PC-3 (cell line): ENCODE measurements around the gene ADRA2B. TPM values are rescaled to one million over a fixed set of nuclear protein-coding genes. Genes with fewer than 3 reads are reported as not detected.

Experiments
- ATAC-seq: fragments of 200-7000 bp; cut with Tn5 transposase; 2 replicates; pipeline ENCODE4 v1.9.1; 2020; ENCODE audit warnings: mild to moderate bottlenecking, moderate library complexity
- BruUV-seq: library from RNA; stranded (reverse); fragments of 400-500 nt; replicated peaks from 2 replicates; lab custom pipeline; 2021; lab: Mats Ljungman, UMichigan
- CTCF ChIA-PET: fragments of 300-600 bp; sonication (Branson Sonifier 250); formaldehyde crosslinking; loops from one replicate; lab custom pipeline; 2022; ENCODE audit warnings: antibody characterized with exemption; lab: Charles Lee
- POLR2A ChIA-PET: fragments of 300-600 bp; sonication (Branson Sonifier 250); formaldehyde crosslinking; loops from one replicate; lab custom pipeline; 2022; ENCODE audit warnings: antibody characterized with exemption; ENCODE audit not compliant: unreplicated experiment; lab: Charles Lee
- DNase-seq: peaks from one replicate; pipeline ENCODE4 v3.0.0-alpha.2; 2015
- H2AFZ ChIP-seq: fragments of 300-600 bp; sonication (generic); 2 replicates; pipeline ENCODE4 v1.6.0; 2016; ENCODE audit warnings: antibody characterized with exemption, low read length
- H3F3A ChIP-seq: fragments of 300-600 bp; sonication (generic); one replicate; pipeline ENCODE4 v1.6.0; 2017; ENCODE audit warnings: antibody characterized with exemption, low read length, control low read depth, mild to moderate bottlenecking; ENCODE audit not compliant: unreplicated experiment
- H3K27ac ChIP-seq: fragments of 300-600 bp; sonication (generic); 2 replicates; pipeline ENCODE4 v1.5.1; 2016; ENCODE audit warnings: mild to moderate bottlenecking, low read length
- H3K27me3 ChIP-seq: fragments of 300-600 bp; sonication (generic); 2 replicates; pipeline ENCODE4 v1.6.1; 2016; ENCODE audit warnings: low read length, mixed read lengths
- H3K36me3 ChIP-seq: fragments of 300-600 bp; sonication (generic); 2 replicates; pipeline ENCODE4 v1.6.1; 2016; ENCODE audit warnings: low read depth, mixed run types, low read length, mixed read lengths
- H3K4me1 ChIP-seq: fragments of 300-600 bp; sonication (generic); 2 replicates; pipeline ENCODE4 v1.5.1; 2016; ENCODE audit warnings: low read length; ENCODE audit not compliant: insufficient read depth
- H3K4me2 ChIP-seq: fragments of 300-600 bp; sonication (generic); 2 replicates; pipeline ENCODE4 v1.6.0; 2016; ENCODE audit warnings: low read length
- H3K4me3 ChIP-seq: fragments of 300-600 bp; sonication (generic); 2 replicates; pipeline ENCODE4 v1.5.1; 2016; ENCODE audit warnings: mild to moderate bottlenecking, low read length, mixed read lengths
- H3K79me2 ChIP-seq: fragments of 300-600 bp; sonication (generic); 2 replicates; pipeline ENCODE4 v1.6.1; 2017; ENCODE audit warnings: low read length, mixed read lengths
- H3K9ac ChIP-seq: fragments of 300-600 bp; sonication (generic); 2 replicates; pipeline ENCODE4 v1.6.0; 2016; ENCODE audit warnings: mild to moderate bottlenecking, low read length
- H3K9me2 ChIP-seq: fragments of 300-600 bp; sonication (generic); replicated peaks from 2 replicates; pipeline ENCODE4 v1.6.1; 2016; ENCODE audit warnings: mixed run types, low read length, mixed read lengths
- H3K9me3 ChIP-seq: fragments of 300-600 bp; sonication (generic); 2 replicates; pipeline ENCODE4 v1.6.1; 2016; ENCODE audit warnings: low read length, mixed read lengths
- H4K20me1 ChIP-seq: fragments of 300-600 bp; sonication (generic); 2 replicates; pipeline ENCODE4 v1.6.1; 2016; ENCODE audit warnings: low read length, mixed read lengths
- CTCF ChIP-seq: fragments of 300-600 bp; sonication (generic); conservative IDR thresholded peaks from 2 replicates; pipeline ENCODE4 v1.5.1; 2017; ENCODE audit warnings: antibody characterized with exemption, low read depth, mild to moderate bottlenecking, low read length
- EZH2 ChIP-seq: fragments of 300-600 bp; sonication (generic); IDR thresholded peaks from one replicate; pipeline ENCODE4 v1.6.1; 2017; ENCODE audit warnings: antibody characterized with exemption, mild to moderate bottlenecking, low read length; ENCODE audit not compliant: unreplicated experiment
- EZH2phosphoT487 ChIP-seq: fragments of 300-600 bp; sonication (generic); IDR thresholded peaks from 2 replicates; pipeline ENCODE4 v1.6.1; 2018; ENCODE audit warnings: mild to moderate bottlenecking, antibody characterized with exemption, low read length, borderline replicate concordance
- intact Hi-C: fragments of 100-400 bp; cut with micrococcal nuclease; formaldehyde crosslinking; loops from 2 replicates; pipeline ENCODE4 v1.9.0; 2023
- total RNA-seq: library from RNA; depleted of rRNA; stranded (reverse); fragments of >200 nt; gene quantifications from 2 replicates; pipeline ENCODE4 v1.2.3, GENCODE V29; 2014

Gene ADRA2B
- total RNA-seq, 1 experiment from 2014 or later = not detected

- peak overlapping the region; percentile 94 for H3K4me2 ChIP-seq
- ATAC-seq (no peak), DNase-seq (peak; percentile 19)
- H3K9me2 ChIP-seq = no peaks in the 10 kb centered on the region
- no peaks in the 10 kb centered on the region for H3F3A ChIP-seq
- intact Hi-C loops = no loop called here
- peaks cover 27% of the 10 kb centered on the region for H3K27me3 ChIP-seq
- H3K36me3 ChIP-seq = no peaks in the 10 kb centered on the region
- peaks cover 7% of the 10 kb centered on the region for H3K4me1 ChIP-seq
- peak; percentile 29; the same call in 1 of the 2 replicates for TF ChIP-seq CTCF
- no peak for TF ChIP-seq EZH2
- TF ChIP-seq EZH2phosphoT487 = no peak
- H3K27ac ChIP-seq = no peak overlapping the region
- no peaks in the 10 kb centered on the region for H3K9me3 ChIP-seq
- no peaks in the 10 kb centered on the region for H4K20me1 ChIP-seq
- ChIA-PET POLR2A (interaction anchor here (0.5 kb wide), 1 partner anchor 96 kb away, joined by 3 read pairs; no protein-coding TSS in a partner anchor), CTCF (interaction anchor here (0.6 to 0.7 kb wide), 2 partner anchors 96 to 126 kb away, joined by 3 read pairs; no protein-coding TSS in a partner anchor)
- H2AFZ ChIP-seq = no peak overlapping the region
- no peaks in the 10 kb centered on the region for H3K79me2 ChIP-seq
- no TSS peak for BruUV-seq
- H3K4me3 ChIP-seq = 0 out of 2 replicates have a peak overlapping the region, but pooled peaks have one; percentile 64
- no peak overlapping the region for H3K9ac ChIP-seq
Measured at GRCh38 chr2:96117701-96118588, 1.6 kb upstream of the ADRA2B start.

- TF ChIP-seq EZH2phosphoT487 = no peak
- peak; percentile 72 for TF ChIP-seq CTCF
- no peak for TF ChIP-seq EZH2
- peaks cover 18% of the 10 kb centered on the region for H3K27me3 ChIP-seq
- intact Hi-C loops = no loop called here
- no peaks in the 10 kb centered on the region for H3F3A ChIP-seq
- no peaks in the 10 kb centered on the region for H3K79me2 ChIP-seq
- H2AFZ ChIP-seq = peak overlapping the region; percentile 81
- BruUV-seq = no TSS peak
- H3K9ac ChIP-seq = no peak overlapping the region
- DNase-seq (peak; percentile 60), ATAC-seq (peak; percentile 86)
- no peaks in the 10 kb centered on the region for H3K36me3 ChIP-seq
- ChIA-PET CTCF (interaction anchor here (1.0 to 1.3 kb wide), 3 partner anchors 54 to 124 kb away, joined by 3 to 7 read pairs (median 7); no protein-coding TSS in a partner anchor), POLR2A (no interaction called here)
- no peaks in the 10 kb centered on the region for H3K9me2 ChIP-seq
- H3K4me1 ChIP-seq = peaks cover 7% of the 10 kb centered on the region
- H3K4me2 ChIP-seq = peak overlapping the region; percentile 94
- no peaks in the 10 kb centered on the region for H4K20me1 ChIP-seq
- H3K9me3 ChIP-seq = no peaks in the 10 kb centered on the region
- H3K27ac ChIP-seq = no peak overlapping the region
- peak overlapping the region; percentile 64 for H3K4me3 ChIP-seq
Measured at GRCh38 chr2:96116879-96117533, 635 bp upstream of the ADRA2B start.
